Erythroblast (primary cell): ENCODE data around the gene CASP10.
A peak's percentile ranks its signal among the peaks of the same experiment; 100 is the strongest.
"Not testable (repeated sequence)": the region's sequence is repeated elsewhere in the genome, so short reads cannot be mapped to it uniquely, and the experiment has no call there.

ENCODE experiments used
- DNase-seq, 2 experiments: peaks; one replicate each; lab custom pipeline; 2025; lab: John Stamatoyannopoulos, UW
- GATA1 ChIP-seq: IDR thresholded peaks from 2 replicates; pipeline ENCODE4 v1.6.1; 2011; ENCODE audit warnings: low read depth, mild to moderate bottlenecking, control low read depth, low read length, moderate library complexity
- POLR2A ChIP-seq: IDR thresholded peaks from 2 replicates; pipeline ENCODE4 v1.6.1; 2011; ENCODE audit warnings: mild to moderate bottlenecking, low read length

The CASP10 gene

GRCh38 chr2:201150454-201151020 lies 32.4 kb upstream of the CASP10 start:
- no peak for TF ChIP-seq POLR2A
- TF ChIP-seq GATA1, result no peak
- peak; percentile 52 to 87 for DNase-seq

- DNase-seq, result no peak
- TF ChIP-seq POLR2A, result no peak
- no peak for TF ChIP-seq GATA1
Measured at GRCh38 chr2:201151127-201151981, 31.6 kb upstream of the CASP10 start.

DNA sequence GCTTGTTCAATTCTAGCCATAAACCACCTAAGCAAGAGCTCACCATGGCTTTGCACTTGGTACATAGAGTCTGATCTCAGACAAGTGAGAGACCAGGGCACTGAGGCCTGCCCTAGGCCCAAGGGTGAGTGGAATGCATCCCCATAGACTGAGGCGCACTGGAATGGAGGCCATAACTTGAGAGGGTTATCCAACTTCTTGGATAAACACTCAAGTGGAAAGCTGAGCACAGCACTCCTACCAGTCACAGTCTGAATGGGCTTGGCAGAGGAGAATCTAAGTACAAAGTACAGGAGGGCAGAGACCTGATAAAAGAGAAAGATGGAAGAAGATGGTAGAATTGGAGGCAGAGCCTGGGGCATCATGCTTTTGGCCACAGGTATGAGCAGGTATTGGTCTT lies 30.4 kb upstream of the CASP10 start:
- no peak for DNase-seq
- TF ChIP-seq GATA1 (no peak), POLR2A (no peak)

GRCh38 chr2:201152999-201153815 lies 29.7 kb upstream of the CASP10 start:
- TF ChIP-seq POLR2A, result no peak
- no peak for TF ChIP-seq GATA1
- DNase-seq, result peak; percentile 36 to 68

DNA sequence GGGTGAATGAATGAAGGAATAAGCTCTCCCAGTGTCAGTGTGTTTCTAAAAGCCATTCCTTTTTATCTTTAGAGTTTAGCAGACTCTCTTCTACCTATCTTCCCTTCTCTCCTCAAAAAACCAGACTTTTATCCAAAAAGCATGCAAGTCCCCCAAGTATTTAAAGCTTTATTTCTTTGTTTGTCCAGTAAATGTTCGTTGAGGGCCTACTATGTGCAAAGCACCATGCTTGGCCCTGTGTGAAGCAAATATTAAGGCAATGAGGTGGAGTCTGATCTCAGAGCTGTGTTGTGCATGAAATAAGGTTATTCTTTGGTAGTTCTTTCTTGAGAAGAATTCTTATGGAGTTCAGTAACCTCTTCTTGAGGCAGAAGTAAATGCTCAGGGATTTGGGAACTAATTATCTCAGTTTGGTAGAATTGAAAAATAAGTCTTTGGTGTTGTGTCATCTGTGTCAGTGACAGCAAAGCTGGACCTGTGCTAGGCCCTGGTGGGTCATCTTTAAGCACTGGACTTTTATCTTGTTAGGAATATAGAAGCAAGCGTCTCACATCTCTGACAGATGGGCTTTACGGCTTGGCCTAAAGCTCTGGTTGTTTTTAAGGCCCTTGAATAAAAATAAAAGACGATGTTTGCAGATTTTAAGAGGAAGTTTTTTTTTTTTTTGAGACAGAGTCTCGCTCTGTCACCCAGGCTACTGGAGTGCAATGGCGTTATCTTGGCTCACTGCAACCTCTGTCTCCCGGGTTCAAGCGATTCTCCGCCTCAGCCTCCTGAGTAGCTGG lies 28.1 kb upstream of the CASP10 start:
- DNase-seq, result no peak
- TF ChIP-seq POLR2A (no peak), GATA1 (no peak)

DNA sequence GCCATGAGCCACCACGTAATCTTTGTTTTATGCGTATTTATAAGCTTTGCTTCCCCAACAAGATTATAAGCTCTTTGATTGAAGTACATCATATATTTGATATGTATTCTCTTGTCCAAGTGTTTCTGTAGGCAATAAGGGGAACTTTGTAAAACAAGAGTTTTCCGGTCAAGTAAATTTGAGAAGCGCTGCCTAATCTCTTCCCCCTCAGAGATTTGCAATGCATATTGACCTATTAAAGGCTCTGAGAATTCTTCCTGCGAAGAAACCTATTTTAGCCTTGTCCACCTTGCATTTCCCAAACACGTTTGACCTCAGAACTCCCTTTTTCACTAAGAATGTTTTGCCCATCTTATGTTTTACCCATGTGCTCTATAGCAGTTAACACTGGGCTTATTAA lies 26.9 kb upstream of the CASP10 start:
- no peak for DNase-seq
- TF ChIP-seq GATA1, result no peak
- TF ChIP-seq POLR2A, result no peak

- no peak for TF ChIP-seq POLR2A
- TF ChIP-seq GATA1, result no peak
- DNase-seq, result no peak
Measured at GRCh38 chr2:201156640-201157039, 26.3 kb upstream of the CASP10 start.

- peak; percentile 44 to 49 for DNase-seq
- TF ChIP-seq POLR2A (no peak), GATA1 (no peak)
Measured at GRCh38 chr2:201157694-201158093, 25.2 kb upstream of the CASP10 start.

DNA sequence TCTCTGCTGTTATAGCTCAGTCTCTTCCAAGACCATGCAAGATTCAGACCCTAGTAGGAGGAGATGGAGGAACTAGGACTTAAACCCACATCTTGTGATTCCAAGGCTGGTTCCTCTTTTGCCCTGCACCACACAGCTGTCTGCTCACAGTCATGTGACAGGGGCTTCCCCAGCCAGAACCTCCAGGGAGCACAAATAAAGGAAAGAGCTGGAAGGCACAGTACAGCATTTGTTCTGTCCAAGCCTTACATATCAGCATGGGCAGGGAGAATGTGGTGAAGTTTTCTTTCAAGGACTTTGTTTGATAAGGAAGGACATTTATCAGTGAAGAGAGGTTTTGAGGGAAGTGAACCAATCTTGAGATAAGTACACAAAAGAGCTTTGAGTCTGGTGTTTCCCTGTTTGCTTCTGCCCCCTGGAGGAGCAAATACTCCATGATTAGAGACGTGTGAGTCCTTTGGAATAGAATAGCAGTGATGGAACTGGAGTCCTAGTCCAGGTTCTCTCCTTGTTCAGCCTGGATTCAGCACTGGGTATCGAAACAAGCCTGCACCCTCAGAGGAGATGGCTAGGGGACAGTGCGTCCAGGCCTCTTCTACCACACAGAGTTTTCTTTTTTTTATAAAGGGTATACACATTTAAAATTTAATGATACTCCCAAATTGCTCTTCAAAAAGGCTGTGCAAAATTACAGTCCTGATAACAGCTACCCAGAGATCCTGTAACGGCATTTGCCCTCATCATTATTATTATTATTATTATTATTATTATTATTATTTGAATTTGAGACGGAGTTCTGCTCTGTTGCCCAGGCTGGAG lies 24.6 kb upstream of the CASP10 start:
- DNase-seq, result peak; percentile 91
- TF ChIP-seq GATA1 (no peak), POLR2A (peak; percentile 64)

DNA sequence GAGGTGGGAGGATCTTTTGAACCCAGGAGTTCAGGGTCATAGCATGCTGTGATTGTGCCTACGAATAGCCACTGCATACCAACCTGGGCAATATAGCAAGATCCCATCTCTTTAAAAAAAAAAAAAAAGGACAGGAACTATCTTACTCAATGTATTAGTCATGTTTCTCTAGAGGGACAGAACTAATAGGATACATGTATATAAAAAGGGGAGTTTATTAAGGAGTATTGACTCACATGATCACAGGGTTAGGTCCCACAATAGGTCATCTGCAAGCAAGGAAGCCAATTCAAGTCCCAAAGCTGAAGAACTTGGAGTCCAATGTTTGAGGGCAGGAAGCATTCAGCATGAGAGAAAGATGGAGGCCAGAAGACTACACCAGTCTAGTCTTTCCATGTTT lies 18.8 kb upstream of the CASP10 start:
- DNase-seq, result no peak
- no peak for TF ChIP-seq GATA1
- no peak for TF ChIP-seq POLR2A

DNA sequence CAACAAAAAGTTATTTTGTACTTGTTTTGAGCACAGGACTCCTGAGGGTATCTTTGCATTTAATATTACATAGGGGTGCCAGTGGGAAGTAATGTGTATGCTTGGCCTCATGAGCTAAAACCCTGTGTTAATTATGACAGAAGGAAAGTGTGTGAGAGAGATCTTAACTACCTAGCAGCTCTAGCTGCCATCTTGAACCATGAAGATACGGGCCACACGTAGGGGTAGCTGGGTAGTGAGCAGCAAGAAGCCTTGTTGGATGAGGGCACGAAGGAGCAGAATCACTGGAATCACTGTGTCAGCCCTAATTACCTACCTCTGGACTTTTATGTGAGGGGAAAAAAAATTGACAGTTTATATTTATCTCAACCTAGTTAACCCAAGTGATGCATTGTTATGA lies 15.4 kb upstream of the CASP10 start:
- no peak for DNase-seq
- TF ChIP-seq POLR2A (no peak), GATA1 (no peak)

DNA sequence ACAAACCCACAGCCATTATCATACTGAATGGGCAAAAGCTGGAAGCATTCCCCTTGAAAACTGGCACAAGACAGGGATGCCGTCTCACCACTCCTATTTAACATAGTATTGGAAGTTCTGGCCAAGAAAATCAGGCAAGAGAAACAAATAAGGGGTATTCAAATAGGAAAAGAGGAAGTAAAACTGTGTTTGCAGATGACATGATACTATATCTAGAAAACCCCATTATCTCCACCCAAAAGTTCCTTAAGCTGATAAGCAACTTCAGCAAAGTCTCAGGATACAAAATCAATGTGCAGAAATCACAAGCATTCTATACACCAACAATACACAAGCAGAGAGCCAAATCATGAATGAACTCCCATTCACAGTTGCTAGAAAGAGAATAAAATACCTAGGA lies 14.4 kb upstream of the CASP10 start:
- DNase-seq, result not testable (repeated sequence)
